Measurements from ENCODE around the gene SEMA4A. TPM values are rescaled to one million over a fixed set of nuclear protein-coding genes. Genes with fewer than 3 reads are reported as not detected.

SEMA4A gene
- total and polyA plus RNA-seq, 4 donors: 1.1 to 3.5 (median 1.7) TPM

- DNase-seq (ENCODE audit: low spot score): no peak
- WGBS: 96% methylated on average over 34 of the region's 34 CpGs
- no peaks in the 10 kb centered on the region for H3K27me3 ChIP-seq (ENCODE audit: control insufficient read depth in 4 of 4, insufficient read depth in 4 of 4, low read length in 3 of 4)
- peaks cover 0 to 4% (median 0%) of the 10 kb centered on the region in 4 donors for H3K4me1 ChIP-seq (ENCODE audit: control insufficient read depth in 4 of 4, insufficient read depth in 4 of 4, low read length in 3 of 4)
- no peak overlapping the region for H3K9ac ChIP-seq (ENCODE audit: low read depth in 1 of 2, low read length in 2 of 2)
- H3K9me3 ChIP-seq (ENCODE audit: control insufficient read depth in 4 of 4, low read length in 3 of 4): no peaks in the 10 kb centered on the region
- H3K36me3 ChIP-seq (ENCODE audit: control insufficient read depth in 4 of 4, insufficient read depth in 3 of 4, low read depth in 1 of 4, low read length in 3 of 4): peaks cover 29 to 65% (median 43%) of the 10 kb centered on the region in 4 donors
- H3K27ac ChIP-seq (ENCODE audit: low read depth in 1 of 2, low read length in 2 of 2): no peak overlapping the region
- no peak overlapping the region for H3K4me3 ChIP-seq (ENCODE audit: low read depth in 1 of 3, low read length in 3 of 3)
- no peak for TF ChIP-seq JUND (IDR thresholded peaks at IDR 0.05)
- TF ChIP-seq, protein P1, sequence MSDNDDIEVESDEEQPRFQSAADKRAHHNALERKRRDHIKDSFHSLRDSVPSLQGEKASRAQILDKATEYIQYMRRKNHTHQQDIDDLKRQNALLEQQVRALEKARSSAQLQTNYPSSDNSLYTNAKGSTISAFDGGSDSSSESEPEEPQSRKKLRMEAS (IDR thresholded peaks at IDR 0.05): no peak
Measured at GRCh38 chr1:156135930-156136871, 17.2 kb upstream of the SEMA4A start.

GRCh38 chr1:156136970-156137483, 16.4 kb upstream of the SEMA4A start:
- Histone ChIP-seq H3K4me3 (ENCODE audit: low read depth in 1 of 3, low read length in 3 of 3) (no peak overlapping the region), H3K9ac (ENCODE audit: low read depth in 1 of 2, low read length in 2 of 2) (no peak overlapping the region), H3K27me3 (ENCODE audit: control insufficient read depth in 4 of 4, insufficient read depth in 4 of 4, low read length in 3 of 4) (no peaks in the 10 kb centered on the region), H3K27ac (ENCODE audit: low read depth in 1 of 2, low read length in 2 of 2) (no peak overlapping the region), H3K9me3 (ENCODE audit: control insufficient read depth in 4 of 4, low read length in 3 of 4) (no peaks in the 10 kb centered on the region), H3K4me1 (ENCODE audit: control insufficient read depth in 4 of 4, insufficient read depth in 4 of 4, low read length in 3 of 4) (peaks cover 0 to 5% (median 0%) of the 10 kb centered on the region in 4 donors), H3K36me3 (ENCODE audit: control insufficient read depth in 4 of 4, insufficient read depth in 3 of 4, low read depth in 1 of 4, low read length in 3 of 4) (peaks cover 26 to 59% (median 42%) of the 10 kb centered on the region in 4 donors)
- TF ChIP-seq JUND (IDR thresholded peaks at IDR 0.05) (no peak), EGR1 (IDR thresholded peaks at IDR 0.05; ENCODE audit: low read depth in 2 of 2) (no peak), RXRA (IDR thresholded peaks at IDR 0.05) (no peak), HNF4G (IDR thresholded peaks at IDR 0.05) (no peak)
- no peak for DNase-seq (ENCODE audit: low spot score)
- WGBS: 87% methylated on average over 12 of the region's 12 CpGs

- Histone ChIP-seq H3K27me3 (ENCODE audit: control insufficient read depth in 4 of 4, insufficient read depth in 4 of 4, low read length in 3 of 4) (no peaks in the 10 kb centered on the region), H3K4me1 (ENCODE audit: control insufficient read depth in 4 of 4, insufficient read depth in 4 of 4, low read length in 3 of 4) (peaks cover 0 to 5% (median 0%) of the 10 kb centered on the region in 4 donors), H3K27ac (ENCODE audit: low read depth in 1 of 2, low read length in 2 of 2) (no peak overlapping the region), H3K36me3 (ENCODE audit: control insufficient read depth in 4 of 4, insufficient read depth in 3 of 4, low read depth in 1 of 4, low read length in 3 of 4) (peaks cover 26 to 58% (median 42%) of the 10 kb centered on the region in 4 donors), H3K4me3 (ENCODE audit: low read depth in 1 of 3, low read length in 3 of 3) (no peak overlapping the region), H3K9me3 (ENCODE audit: control insufficient read depth in 4 of 4, low read length in 3 of 4) (no peaks in the 10 kb centered on the region), H3K9ac (ENCODE audit: low read depth in 1 of 2, low read length in 2 of 2) (no peak overlapping the region)
- DNase-seq (ENCODE audit: low spot score): no peak
- TF ChIP-seq, protein P2, sequence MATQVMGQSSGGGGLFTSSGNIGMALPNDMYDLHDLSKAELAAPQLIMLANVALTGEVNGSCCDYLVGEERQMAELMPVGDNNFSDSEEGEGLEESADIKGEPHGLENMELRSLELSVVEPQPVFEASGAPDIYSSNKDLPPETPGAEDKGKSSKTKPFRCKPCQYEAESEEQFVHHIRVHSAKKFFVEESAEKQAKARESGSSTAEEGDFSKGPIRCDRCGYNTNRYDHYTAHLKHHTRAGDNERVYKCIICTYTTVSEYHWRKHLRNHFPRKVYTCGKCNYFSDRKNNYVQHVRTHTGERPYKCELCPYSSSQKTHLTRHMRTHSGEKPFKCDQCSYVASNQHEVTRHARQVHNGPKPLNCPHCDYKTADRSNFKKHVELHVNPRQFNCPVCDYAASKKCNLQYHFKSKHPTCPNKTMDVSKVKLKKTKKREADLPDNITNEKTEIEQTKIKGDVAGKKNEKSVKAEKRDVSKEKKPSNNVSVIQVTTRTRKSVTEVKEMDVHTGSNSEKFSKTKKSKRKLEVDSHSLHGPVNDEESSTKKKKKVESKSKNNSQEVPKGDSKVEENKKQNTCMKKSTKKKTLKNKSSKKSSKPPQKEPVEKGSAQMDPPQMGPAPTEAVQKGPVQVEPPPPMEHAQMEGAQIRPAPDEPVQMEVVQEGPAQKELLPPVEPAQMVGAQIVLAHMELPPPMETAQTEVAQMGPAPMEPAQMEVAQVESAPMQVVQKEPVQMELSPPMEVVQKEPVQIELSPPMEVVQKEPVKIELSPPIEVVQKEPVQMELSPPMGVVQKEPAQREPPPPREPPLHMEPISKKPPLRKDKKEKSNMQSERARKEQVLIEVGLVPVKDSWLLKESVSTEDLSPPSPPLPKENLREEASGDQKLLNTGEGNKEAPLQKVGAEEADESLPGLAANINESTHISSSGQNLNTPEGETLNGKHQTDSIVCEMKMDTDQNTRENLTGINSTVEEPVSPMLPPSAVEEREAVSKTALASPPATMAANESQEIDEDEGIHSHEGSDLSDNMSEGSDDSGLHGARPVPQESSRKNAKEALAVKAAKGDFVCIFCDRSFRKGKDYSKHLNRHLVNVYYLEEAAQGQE (IDR thresholded peaks at IDR 0.05): no peak
- TF ChIP-seq SP1 (IDR thresholded peaks at IDR 0.05): no peak
- no peak for TF ChIP-seq HNF4A (conservative IDR thresholded peaks at IDR 0.05)
- TF ChIP-seq, protein P1 (IDR thresholded peaks at IDR 0.05): no peak
- no peak for TF ChIP-seq RAD21 (IDR thresholded peaks at IDR 0.05)
- no peak for TF ChIP-seq YY1 (IDR thresholded peaks at IDR 0.05)
- TF ChIP-seq, protein P3, sequence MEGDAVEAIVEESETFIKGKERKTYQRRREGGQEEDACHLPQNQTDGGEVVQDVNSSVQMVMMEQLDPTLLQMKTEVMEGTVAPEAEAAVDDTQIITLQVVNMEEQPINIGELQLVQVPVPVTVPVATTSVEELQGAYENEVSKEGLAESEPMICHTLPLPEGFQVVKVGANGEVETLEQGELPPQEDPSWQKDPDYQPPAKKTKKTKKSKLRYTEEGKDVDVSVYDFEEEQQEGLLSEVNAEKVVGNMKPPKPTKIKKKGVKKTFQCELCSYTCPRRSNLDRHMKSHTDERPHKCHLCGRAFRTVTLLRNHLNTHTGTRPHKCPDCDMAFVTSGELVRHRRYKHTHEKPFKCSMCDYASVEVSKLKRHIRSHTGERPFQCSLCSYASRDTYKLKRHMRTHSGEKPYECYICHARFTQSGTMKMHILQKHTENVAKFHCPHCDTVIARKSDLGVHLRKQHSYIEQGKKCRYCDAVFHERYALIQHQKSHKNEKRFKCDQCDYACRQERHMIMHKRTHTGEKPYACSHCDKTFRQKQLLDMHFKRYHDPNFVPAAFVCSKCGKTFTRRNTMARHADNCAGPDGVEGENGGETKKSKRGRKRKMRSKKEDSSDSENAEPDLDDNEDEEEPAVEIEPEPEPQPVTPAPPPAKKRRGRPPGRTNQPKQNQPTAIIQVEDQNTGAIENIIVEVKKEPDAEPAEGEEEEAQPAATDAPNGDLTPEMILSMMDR (IDR thresholded peaks at IDR 0.05; ENCODE audit: low read depth, low read length, missing input control): no peak
- no peak for TF ChIP-seq JUND (IDR thresholded peaks at IDR 0.05)
- no peak for TF ChIP-seq EGR1 (IDR thresholded peaks at IDR 0.05; ENCODE audit: low read depth in 2 of 2)
- TF ChIP-seq TAF1 (conservative IDR thresholded peaks at IDR 0.05): no peak
- no peak for TF ChIP-seq NR2F2 (IDR thresholded peaks at IDR 0.05)
- no peak for TF ChIP-seq ZBTB33 (IDR thresholded peaks at IDR 0.05)
- TF ChIP-seq, protein P4, sequence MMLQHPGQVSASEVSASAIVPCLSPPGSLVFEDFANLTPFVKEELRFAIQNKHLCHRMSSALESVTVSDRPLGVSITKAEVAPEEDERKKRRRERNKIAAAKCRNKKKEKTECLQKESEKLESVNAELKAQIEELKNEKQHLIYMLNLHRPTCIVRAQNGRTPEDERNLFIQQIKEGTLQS (IDR thresholded peaks at IDR 0.05): no peak
- no peak for TF ChIP-seq RXRA (IDR thresholded peaks at IDR 0.05)
- no peak for TF ChIP-seq HNF4G (IDR thresholded peaks at IDR 0.05)
- no peak for TF ChIP-seq GABPA (IDR thresholded peaks at IDR 0.05 in 1 of 2, conservative IDR thresholded peaks at IDR 0.05 in 1 of 2)
- TF ChIP-seq FOXA2 (IDR thresholded peaks at IDR 0.05): no peak
- TF ChIP-seq FOXA1 (IDR thresholded peaks at IDR 0.05): no peak
- WGBS: 95% methylated on average over 22 of the region's 22 CpGs
Measured at GRCh38 chr1:156138458-156138867, 14.9 kb upstream of the SEMA4A start.
